HG02970 (cell line): ENCODE results near the gene AP2A2.

Experiments
- ATAC-seq: cut with Tn5 transposase; IDR thresholded peaks from one replicate; pipeline ENCODE4 v1.9.1; 2021; ENCODE audit warnings: mild to moderate bottlenecking, moderate library complexity, moderate number of reproducible peaks; ENCODE audit not compliant: unreplicated experiment, low FRiP score

Gene AP2A2

GRCh38 chr11:1037506-1038055 lies 111.9 kb downstream of the AP2A2 start:
- no peak for ATAC-seq

DNA sequence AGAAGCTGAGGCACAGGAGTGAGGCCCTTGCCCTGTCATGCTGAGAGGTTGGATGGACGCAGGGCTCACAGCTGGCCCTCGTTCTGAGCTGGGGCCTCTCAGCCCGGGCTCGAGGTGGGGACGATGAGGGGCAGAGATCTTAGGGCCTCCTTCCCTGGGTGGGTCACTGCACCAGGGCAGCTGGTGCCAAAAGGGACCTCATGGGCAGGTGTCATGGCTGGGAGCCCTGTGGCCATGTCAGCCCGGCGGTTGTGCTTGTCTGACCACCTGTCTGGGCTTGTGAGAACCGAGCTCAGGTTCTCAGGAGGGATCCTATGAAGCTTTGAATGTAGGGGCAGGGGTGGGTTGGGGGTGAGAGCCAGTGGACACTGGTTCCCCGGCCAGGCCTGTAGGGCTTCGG lies 112.7 kb downstream of the AP2A2 start:
- ATAC-seq = no peak

DNA sequence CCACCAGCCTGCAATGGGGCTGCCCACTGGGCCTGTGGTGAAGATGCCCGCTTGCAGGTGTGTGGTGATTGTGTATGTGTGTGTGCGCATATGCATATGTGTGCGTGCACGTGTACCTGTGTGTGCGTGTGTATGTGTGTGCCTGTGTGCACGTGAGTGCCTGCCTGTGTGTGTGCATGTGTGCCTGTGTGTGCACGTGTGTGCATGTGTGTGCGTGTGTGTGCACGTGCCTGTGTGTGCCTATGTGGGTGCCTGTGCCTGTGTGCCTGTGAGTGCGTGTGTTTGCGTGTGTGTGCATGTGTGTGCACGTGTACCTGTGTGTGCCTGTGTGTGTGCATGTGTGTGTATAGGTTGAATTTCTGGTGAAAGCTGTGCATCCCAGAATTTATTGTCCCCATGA lies 113.3 kb downstream of the AP2A2 start:
- ATAC-seq = no peak

GRCh38 chr11:1039481-1040427 lies 114.1 kb downstream of the AP2A2 start:
- ATAC-seq = no peak

DNA sequence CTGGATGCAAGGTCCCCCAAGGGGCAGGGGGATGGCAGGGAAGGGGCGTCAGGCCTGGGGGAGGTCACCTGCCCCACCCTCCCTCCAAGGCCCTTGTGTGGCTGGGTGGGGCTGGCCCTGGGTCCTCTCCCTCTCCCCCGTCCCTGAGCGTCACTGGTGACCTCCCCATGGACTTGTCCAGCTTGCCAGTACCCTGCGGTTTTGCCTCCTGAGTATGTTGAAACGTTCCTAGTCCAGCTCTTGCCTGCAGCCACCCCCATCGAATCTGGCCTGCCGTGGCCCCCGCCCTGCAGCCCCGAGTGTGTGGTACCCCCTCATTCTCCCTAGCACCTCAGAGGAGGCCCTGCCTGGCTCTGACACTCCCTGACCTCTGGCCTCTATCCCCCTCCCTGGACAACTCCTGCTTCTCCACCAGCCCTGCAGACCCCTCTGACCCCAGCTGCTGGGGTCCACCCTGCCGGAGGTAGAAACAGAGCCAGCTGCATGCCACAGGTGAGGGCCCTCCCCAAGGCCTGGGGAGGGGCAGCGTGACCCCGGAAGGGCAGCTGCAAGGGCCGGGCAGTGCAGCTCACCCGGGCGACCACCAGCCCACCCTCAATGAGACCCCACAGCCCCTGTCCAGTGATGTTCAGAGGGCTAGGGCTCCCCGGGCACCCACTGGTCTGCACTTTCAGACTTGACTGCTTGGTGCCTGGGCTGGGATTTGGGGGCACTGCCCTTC lies 114.9 kb downstream of the AP2A2 start:
- ATAC-seq = no peak

DNA sequence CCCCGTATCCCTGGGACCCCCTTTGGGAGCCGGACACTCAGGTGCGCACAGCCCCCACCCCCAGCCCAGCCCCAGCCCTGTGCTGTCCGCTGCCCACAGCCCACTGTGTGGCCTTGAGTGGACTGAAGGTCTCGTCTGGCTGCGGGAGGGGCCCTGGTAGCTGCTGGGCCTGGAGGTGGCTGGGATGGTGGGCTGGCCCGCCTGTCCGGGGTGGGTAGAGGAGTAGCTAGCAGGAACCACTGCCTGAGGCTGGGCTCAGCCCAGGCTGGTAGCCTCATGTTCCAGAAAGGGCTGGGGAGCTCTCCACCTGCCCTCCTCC lies 115.4 kb downstream of the AP2A2 start:
- no peak for ATAC-seq

- no peak for ATAC-seq
Measured at GRCh38 chr11:1041471-1041870, 115.8 kb downstream of the AP2A2 start.

- no peak for ATAC-seq
Measured at GRCh38 chr11:1041936-1042608, 116.4 kb downstream of the AP2A2 start.

- ATAC-seq = no peak
Measured at GRCh38 chr11:1042626-1043562, 117.2 kb downstream of the AP2A2 start.

DNA sequence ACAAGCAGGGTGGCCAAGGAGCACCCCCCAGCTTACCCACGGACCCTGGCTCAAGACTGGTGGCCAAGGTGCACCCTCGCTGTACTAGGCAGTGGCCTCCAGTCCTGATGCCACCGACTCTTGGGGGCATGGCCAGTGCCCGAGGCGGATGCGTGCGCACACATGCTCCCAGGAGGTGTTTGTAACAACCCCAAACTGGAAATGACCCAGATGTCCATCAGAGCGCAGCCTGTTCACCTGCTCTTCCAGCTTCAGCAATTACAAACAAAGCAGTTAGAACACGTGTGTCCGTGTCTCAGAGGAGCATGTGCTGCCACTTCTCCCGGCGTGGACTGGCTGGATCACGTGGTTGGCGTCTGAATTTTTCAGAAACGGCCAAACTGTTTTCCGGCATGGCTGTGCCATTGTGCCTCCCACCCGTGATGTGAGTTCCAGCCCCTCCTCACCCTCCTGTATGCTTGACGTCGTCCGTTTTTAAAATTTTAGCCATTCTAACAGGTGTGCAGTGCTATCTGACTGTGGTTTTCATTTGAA lies 118.0 kb downstream of the AP2A2 start:
- no peak for ATAC-seq

GRCh38 chr11:1044160-1044559 lies 118.5 kb downstream of the AP2A2 start:
- ATAC-seq = no peak

DNA sequence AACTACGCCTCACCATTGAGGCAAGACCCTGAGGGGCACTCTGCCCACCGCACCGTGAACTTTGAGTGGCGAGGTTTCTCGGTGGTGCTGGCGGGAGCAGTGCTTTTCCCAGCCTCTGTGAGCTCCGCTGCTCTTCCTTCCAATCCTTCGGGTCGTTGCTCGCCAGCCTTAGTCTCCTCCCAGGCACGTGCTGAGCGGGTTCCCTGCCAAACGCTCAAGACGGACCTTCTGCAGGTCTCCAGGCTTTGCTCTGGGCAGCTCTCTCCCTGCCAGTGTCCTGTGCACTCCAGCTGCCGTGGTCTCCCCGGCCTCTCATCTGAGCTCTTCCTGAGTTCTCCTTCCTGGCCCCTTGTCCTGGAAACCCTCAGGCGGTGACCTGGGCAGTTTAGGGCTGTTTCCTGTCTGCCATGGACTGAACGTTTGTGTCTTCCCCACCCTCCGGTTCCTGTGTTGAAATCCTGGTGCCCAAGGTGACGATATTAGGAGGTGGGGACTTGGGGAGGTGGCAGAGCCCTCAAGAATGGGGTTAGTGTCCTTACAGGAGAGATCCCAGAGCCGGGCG lies 122.0 kb downstream of the AP2A2 start:
- ATAC-seq = no peak

GRCh38 chr11:1048375-1049070 lies 122.9 kb downstream of the AP2A2 start:
- no peak for ATAC-seq

DNA sequence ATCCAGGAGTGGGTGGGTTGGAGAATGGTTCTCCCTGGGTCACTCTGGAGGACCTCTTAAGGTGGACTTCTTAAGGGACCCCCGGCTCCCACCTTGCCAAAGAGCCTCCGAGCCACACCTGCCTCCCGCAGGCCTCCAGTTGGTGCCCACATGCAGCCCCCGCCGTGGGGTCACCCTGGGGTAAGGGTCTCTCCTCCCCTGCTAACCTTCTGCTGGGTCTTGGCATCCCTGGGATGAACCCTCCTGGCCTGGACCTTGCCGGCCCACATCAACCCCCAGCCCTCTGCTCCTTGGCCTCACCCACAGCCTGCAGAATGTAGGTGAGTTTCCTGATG lies 123.4 kb downstream of the AP2A2 start:
- no peak for ATAC-seq

DNA sequence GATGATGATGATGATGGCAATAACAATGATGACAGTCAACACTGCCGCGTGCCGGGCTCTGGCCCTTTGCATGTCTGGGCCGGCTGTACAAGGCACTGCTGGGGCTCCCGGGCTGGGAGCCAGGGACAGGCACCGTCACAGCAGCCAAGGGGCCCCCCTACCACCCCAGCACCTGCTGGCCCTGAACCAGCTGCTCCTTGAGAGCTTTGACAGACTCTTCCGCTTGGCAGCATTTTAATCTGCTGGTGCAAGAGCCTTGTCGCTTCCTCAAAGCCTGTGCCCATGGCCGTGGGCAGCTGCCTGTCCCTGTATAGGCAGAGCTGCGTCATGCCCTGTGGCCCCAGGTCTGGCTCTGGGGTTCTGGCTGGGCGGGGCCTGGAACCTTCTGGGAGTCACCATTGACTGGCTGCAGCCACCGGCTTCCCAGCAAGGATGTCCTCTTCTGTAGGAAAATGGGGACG lies 123.8 kb downstream of the AP2A2 start:
- no peak for ATAC-seq

GRCh38 chr11:1049911-1050580 lies 124.4 kb downstream of the AP2A2 start:
- ATAC-seq = no peak

DNA sequence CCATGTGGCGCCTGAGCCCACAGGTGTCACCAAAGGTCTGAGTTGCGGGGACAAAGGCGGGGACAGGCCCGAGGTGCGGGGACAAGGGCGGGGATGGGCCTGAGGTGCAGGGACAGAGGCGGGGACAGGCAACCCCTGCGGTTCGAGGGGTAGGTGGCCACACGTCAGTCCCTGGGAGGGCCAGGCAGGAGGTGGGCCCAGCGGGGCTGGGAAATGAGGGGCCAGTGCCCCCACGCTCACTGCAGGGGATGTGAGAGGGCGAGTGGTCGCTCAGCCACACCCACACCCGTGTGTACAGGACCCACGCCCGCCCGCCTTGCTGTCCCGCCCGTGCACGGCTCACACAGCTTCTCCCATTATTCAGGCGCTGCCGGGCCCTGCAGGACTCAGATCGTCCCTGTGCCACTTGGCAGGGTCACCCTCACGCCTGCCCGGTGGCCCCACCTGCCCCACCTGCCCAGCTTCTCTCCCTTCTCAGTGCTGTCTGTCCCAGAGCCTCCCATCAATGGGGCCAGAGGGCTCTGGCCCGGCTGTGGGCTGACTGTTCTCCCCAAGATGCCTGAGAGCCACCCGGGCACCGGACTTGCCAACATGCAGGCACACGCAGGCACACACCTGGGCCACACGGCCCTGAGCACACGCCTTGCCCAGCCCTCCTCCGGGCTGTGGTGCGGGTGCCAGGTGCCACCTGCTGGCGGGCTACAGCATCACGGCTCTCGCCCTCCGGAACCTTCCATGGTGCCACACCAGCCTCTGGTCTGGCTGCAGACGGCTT lies 125.1 kb downstream of the AP2A2 start:
- no peak for ATAC-seq
